CD4-positive, alpha-beta T cell treated with Interferon gamma for 1 hour (primary cell): Measurements from ENCODE around the gene KLHL7.
"Not testable (repeated sequence)": the region's sequence is repeated elsewhere in the genome, so short reads cannot be mapped to it uniquely, and the experiment has no call there.

Experiments
- DNase-seq: peaks from one replicate; pipeline ENCODE4 v3.0.0-alpha.2; 2020

The KLHL7 gene

DNA sequence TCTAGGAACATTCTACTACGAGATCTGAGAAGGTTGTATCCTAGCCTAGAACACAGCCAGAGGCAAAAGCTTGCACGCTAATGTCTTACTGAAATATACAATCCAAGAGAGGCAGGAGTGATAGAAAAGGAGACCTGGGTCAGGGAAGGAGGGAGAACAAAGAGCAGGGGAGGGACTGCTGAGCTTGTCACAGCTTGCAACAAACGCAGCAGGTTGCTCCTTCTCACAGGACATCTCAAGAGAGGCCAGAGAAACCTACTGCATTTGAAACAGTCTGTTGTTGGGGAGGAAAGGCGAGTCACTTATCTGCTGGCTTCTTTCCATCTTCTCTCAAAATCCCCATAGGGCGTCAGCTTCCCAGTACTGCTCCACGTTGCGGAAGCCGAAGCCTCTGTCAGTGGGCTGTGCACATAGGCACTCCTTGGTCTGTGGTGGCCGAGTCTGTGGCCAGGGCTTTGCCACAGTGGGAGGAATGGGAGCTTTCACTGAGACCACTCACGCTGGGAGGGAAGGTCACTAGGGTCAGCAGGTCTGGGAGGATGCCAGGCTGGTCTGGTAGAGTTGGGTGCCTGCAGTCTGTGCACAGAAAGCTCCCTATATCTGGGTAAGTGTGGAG is 115.2 kb downstream of the KLHL7 start:
- DNase-seq, result no peak

DNA sequence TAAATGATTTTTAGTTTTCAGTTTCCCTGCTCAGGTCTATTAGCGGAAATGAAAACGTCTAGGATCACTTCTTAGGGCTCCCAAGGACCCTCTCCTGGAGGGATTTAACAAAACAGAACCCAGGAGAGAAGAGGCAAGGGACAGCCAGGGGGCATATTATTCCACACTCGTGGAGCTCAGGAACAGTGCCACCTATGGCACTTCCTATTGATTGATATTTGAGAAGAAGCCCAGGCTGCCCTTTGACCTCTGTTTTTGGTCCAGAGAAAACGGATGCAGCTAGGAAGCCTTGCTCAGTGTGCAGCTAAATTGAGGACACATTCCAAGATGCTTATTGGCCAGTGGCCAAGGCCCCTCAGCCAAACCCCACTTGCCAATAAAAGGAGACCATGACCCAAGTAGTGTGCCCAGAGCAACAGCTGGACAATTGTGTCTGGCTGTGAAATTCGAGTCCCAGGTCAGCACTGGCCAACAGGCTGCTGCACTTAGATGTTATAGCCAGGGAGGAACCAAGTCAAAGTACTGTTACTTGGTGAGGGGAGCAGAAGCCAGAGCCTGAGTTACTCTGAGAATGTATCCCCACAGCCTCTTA is 117.0 kb downstream of the KLHL7 start:
- no peak for DNase-seq

DNA sequence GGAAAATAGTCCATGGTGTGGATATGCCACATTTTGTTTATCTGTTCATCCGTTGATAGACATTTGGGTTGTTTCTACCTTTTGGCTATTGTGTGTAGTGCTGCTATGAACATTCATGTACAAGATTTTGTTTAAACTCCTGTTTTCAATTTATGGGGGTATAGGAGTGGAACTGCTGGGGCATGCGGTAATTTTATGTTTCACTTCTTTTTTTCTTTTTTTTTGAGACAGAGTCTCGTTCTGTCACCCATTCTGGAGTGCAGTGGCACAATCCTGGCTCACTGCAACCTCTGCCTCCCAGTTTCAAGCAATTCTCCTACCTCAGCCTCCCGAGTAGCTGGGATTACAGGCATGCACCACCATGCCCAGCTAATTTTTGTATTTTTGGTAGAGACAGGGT is 118.8 kb downstream of the KLHL7 start:
- DNase-seq, result not testable (repeated sequence)

DNA sequence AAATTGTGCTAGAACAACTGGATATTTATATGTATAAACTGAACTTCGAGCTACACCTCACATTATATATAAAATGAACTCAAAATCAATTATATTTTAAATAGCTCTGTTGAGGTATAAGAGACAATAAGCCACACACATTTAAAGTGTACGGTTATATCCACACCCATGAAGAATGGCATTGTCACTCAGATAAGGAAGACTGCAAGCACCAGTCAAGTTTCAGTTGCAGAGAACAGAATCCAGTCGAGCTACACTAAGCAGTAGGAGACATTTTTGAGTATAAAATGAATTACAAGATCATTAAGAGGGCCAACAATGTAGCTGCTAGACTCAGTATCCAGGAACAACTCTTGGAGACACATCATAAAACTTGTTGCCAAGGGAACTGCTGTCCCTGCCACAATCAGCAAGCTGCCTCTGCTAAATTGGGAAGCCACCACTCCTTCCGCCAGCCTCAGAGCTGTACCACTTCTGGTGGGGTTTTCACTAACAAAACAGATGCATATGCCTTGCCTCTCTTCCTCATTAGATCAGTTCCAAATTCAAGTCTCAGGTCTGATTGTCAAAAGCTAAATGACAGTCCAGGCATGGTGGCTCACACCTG is 121.4 kb downstream of the KLHL7 start:
- no peak for DNase-seq
